ENCODE results near the gene NFIA. TPM values are rescaled to one million over a fixed set of nuclear protein-coding genes. Genes with fewer than 3 reads are reported as not detected.

Gene NFIA
- total and polyA plus RNA-seq, 2 of the 13 experiments (the other 11 are each of a cell fraction or from before 2014, with no cell fraction given) = 14.7 to 28.5 TPM

GRCh38 chr1:61391730-61392129 lies 309.4 kb downstream of the NFIA start:
- H3K27ac ChIP-seq (ENCODE audit: extremely low read length, insufficient read depth, low read length) = no peak overlapping the region
- no peaks in the 10 kb centered on the region for H3K27me3 ChIP-seq (ENCODE audit: control insufficient read depth in 1 of 2, insufficient read depth in 2 of 2, low read length in 2 of 2)
- peaks cover 18 to 82% of the 10 kb centered on the region in 2 experiments for H3K36me3 ChIP-seq (replicated peaks in 1 of 2; ENCODE audit: control insufficient read depth in 1 of 2, insufficient read depth in 2 of 2, low read length in 2 of 2)
- POLR2A ChIA-PET = no interaction called here
- DNase-seq (ENCODE audit: low spot score) = no peak
- no peak for ATAC-seq
- H3K9ac ChIP-seq (ENCODE audit: insufficient read depth, low read depth, low read length) = no peak overlapping the region
- no peak for FAIRE-seq
- BruUV-seq (replicated peaks) = no TSS peak
- H2AFZ ChIP-seq (ENCODE audit: low read length) = no peak overlapping the region
- no peaks in the 10 kb centered on the region for H3K79me2 ChIP-seq (ENCODE audit: insufficient read depth, low read length)
- H3K4me2 ChIP-seq (ENCODE audit: low read depth, low read length) = no peak overlapping the region
- H3K4me1 ChIP-seq (ENCODE audit: insufficient read depth, low read length) = no peaks in the 10 kb centered on the region
- intact Hi-C loops (cut with micrococcal nuclease; ENCODE audit: unreplicated experiment) (no loop called here), in situ Hi-C loops (cut with HindIII; ENCODE audit: extremely low pct_ligation_motif_present, low pct_unique_long_range_greater_than_20kb) (no loop called here)
- H4K20me1 ChIP-seq (ENCODE audit: insufficient read depth, low read length) = no peaks in the 10 kb centered on the region
- CTCF ChIA-PET (ENCODE audit: low intra/inter-chr PET ratio, low total read pairs) = no interaction called here
- TF ChIP-seq ZNF276 (CRISPR knock-in tag; IDR thresholded peaks at IDR 0.05; ENCODE audit: low read depth) (no peak), CENPBD1 (CRISPR knock-in tag; IDR thresholded peaks at IDR 0.05; ENCODE audit: borderline replicate concordance, low read depth) (no peak), TBL1XR1 (IDR thresholded peaks at IDR 0.05; ENCODE audit: borderline replicate concordance, low read length, partially characterized antibody) (no peak), ZNF619 (CRISPR knock-in tag; IDR thresholded peaks at IDR 0.05) (no peak), FOSL2 (CRISPR knock-in tag; IDR thresholded peaks at IDR 0.05) (no peak), RCOR2 (CRISPR knock-in tag; IDR thresholded peaks at IDR 0.05) (no peak)
- no peak overlapping the region for H3K4me3 ChIP-seq (replicated peaks in 1 of 3; ENCODE audit: insufficient read depth in 1 of 3, low read depth in 2 of 3, low read length in 3 of 3)
- no peaks in the 10 kb centered on the region for H3K9me3 ChIP-seq (ENCODE audit: low read length)
- 96% methylated on average over 4 of the region's 4 CpGs for WGBS (ENCODE audit: low lambda C conversion rate)
